ENCODE measurements around the gene FERMT3. TPM values are rescaled to one million over a fixed set of nuclear protein-coding genes. Genes with fewer than 3 reads are reported as not detected.

Gene FERMT3
- total and polyA plus RNA-seq, 2 of the 8 experiments (the other 6 are each of a cell fraction or from before 2014, with no cell fraction given), result 1.4 to 3.7 TPM

GRCh38 chr11:64230171-64230984 lies 23.9 kb downstream of the FERMT3 start, which contains the start of gene DNAJC4:
TSS of gene DNAJC4 (plus strand) at chr11:64230548. CDS start at chr11:64230855, 307 bp downstream.
- no peak within 1 kb of the TSS for H3K4ac ChIP-seq (replicated peaks; ENCODE audit: insufficient read length, low read depth, low read length)
- H3K4me2 ChIP-seq (ENCODE audit: insufficient read depth in 1 of 2, low read depth in 2 of 2, low read length in 2 of 2), result peak within 1 kb of the TSS; percentile 87 to 97
- H3K36me3 ChIP-seq (ENCODE audit: control insufficient read depth in 2 of 4, insufficient read depth in 4 of 4, low read length in 3 of 4), result no peaks in the 10 kb centered on the region
- no peak within 1 kb of the TSS for H3K23ac ChIP-seq (ENCODE audit: insufficient read length)
- H3K9ac ChIP-seq (replicated peaks in 1 of 4; ENCODE audit: extremely low read depth in 1 of 4, low read depth in 3 of 4, low read length in 3 of 4), result peak within 1 kb of the TSS in 3 of 4 experiments; percentile 38 to 76 (median 44); a peak in 6 of 7 replicates
- H2BK12ac ChIP-seq (ENCODE audit: low read depth, low read length), result 0 out of 2 replicates have a peak within 1 kb of the TSS, but pooled peaks have one; percentile 9
- H4K91ac ChIP-seq (replicated peaks; ENCODE audit: insufficient read length, low read length), result no peak within 1 kb of the TSS
- POLR2A ChIA-PET (ENCODE audit: partially characterized antibody), result interaction anchor here (0.9 to 11.9 kb wide), 5 partner anchors 16 to 88 kb away, joined by 3 to 190 read pairs (median 3); partner anchors contain the start of genes FKBP2, PLCB3 and PPP1R14B
- H3K14ac ChIP-seq (ENCODE audit: insufficient read length), result no peak within 1 kb of the TSS
- H3K79me2 ChIP-seq (ENCODE audit: control insufficient read depth in 1 of 2, insufficient read depth in 2 of 2, low read length in 2 of 2), result no peaks in the 10 kb centered on the region
- no peaks in the 10 kb centered on the region; the same call in 1 of the 2 replicates for H3K79me1 ChIP-seq (ENCODE audit: low read depth, low read length)
- no peak within 1 kb of the TSS; the same call in 1 of the 2 replicates for H3K27ac ChIP-seq (ENCODE audit: low read depth, low read length)
- H3K4me1 ChIP-seq (replicated peaks in 1 of 4; ENCODE audit: control insufficient read depth in 3 of 4, insufficient read depth in 4 of 4, low read length in 3 of 4), result peaks cover 0 to 33% (median 14%) of the 10 kb centered on the region in 4 experiments; a peak in 6 of 7 replicates
- DNase-seq (ENCODE audit: low read depth in 1 of 2, low spot score in 2 of 2) (peak in 1 of 2 experiments; percentile 96), FAIRE-seq (no peak)
- no peak within 1 kb of the TSS for H2BK120ac ChIP-seq (replicated peaks; ENCODE audit: low read depth, low read length)
- peak within 1 kb of the TSS; percentile 47 for H3K56ac ChIP-seq (replicated peaks; ENCODE audit: insufficient read length, low read depth, low read length)
- no peak within 1 kb of the TSS for H2BK15ac ChIP-seq (ENCODE audit: low read length)
- no peaks in the 10 kb centered on the region for H3K9me3 ChIP-seq (ENCODE audit: insufficient read depth in 2 of 2, low read depth in 1 of 2, low read length in 1 of 2)
- H2BK20ac ChIP-seq (ENCODE audit: low read length), result no peak within 1 kb of the TSS
- H3K27me3 ChIP-seq (replicated peaks in 1 of 4; ENCODE audit: control insufficient read depth in 3 of 4, extremely low read depth in 1 of 4, insufficient read depth in 3 of 4, low read length in 3 of 4), result peaks cover 0 to 10% (median 6%) of the 10 kb centered on the region in 4 experiments; a peak in 4 of 7 replicates
- H3K18ac ChIP-seq (ENCODE audit: extremely low read depth, low read length), result peak within 1 kb of the TSS; percentile 71
- H3K23me2 ChIP-seq (ENCODE audit: low read depth, low read length), result peaks cover 24% of the 10 kb centered on the region
- no peak within 1 kb of the TSS for H2AK5ac ChIP-seq (ENCODE audit: low read depth, low read length)
- no peak within 1 kb of the TSS for H4K5ac ChIP-seq (ENCODE audit: insufficient read length, low read depth, low read length)
- H4K8ac ChIP-seq (ENCODE audit: extremely low read depth, insufficient read depth, low read length), result peak within 1 kb of the TSS; percentile 73
- H2BK5ac ChIP-seq (ENCODE audit: low read depth, low read length), result peak within 1 kb of the TSS; percentile 9; the same call in 1 of the 2 replicates
- H4K20me1 ChIP-seq (replicated peaks in 1 of 2; ENCODE audit: control insufficient read depth in 1 of 2, insufficient read depth in 2 of 2, low read length in 2 of 2), result peaks cover 0 to 2% of the 10 kb centered on the region in 2 experiments
- H2AFZ ChIP-seq (ENCODE audit: low read length), result peak within 1 kb of the TSS; percentile 26; the same call in 1 of the 2 replicates
- peak within 1 kb of the TSS; percentile 70 to 80 (median 76) for H3K4me3 ChIP-seq (ENCODE audit: extremely low read depth in 1 of 4, insufficient read depth in 2 of 4, low read depth in 3 of 4, low read length in 4 of 4)
- CTCF ChIA-PET (ENCODE audit: partially characterized antibody), result interaction anchor here (0.6 to 8.6 kb wide), 2 partner anchors 24 to 34 kb away, joined by 3 to 51 read pairs; partner anchors contain the start of gene FERMT3
- WGBS, 2 experiments (ENCODE audit: extremely low coverage in 1 of 2, insufficient coverage in 1 of 2, insufficient read length in 1 of 2, insufficient replicate concordance in 2 of 2, low coverage in 1 of 2, low lambda C conversion rate in 2 of 2, missing lambda C conversion rate in 1 of 2), result 2% methylated on average over 45 of the region's 62 CpGs; no CpG with 5 or more reads in 1 of the 2 experiments
- TF ChIP-seq POLR2AphosphoS5 (IDR thresholded peaks at IDR 0.05; ENCODE audit: low read depth, low read length) (no peak), KDM4A (IDR thresholded peaks at IDR 0.05; ENCODE audit: low read depth, low read length, severe bottlenecking) (peak; percentile 76), SIN3A (conservative IDR thresholded peaks at IDR 0.05 in 1 of 2, IDR thresholded peaks at IDR 0.05 in 1 of 2; ENCODE audit: low read depth in 1 of 2, low read length in 2 of 2) (peak in 1 of 2 experiments; percentile 93; a peak in 2 of 4 replicates), TCF12 (IDR thresholded peaks at IDR 0.05; ENCODE audit: low read depth, low read length) (0 out of 2 replicates have a peak, but pooled peaks have one; percentile 4), RFX5 (IDR thresholded peaks at IDR 0.05; ENCODE audit: borderline replicate concordance, low read depth, low read length) (no peak; the same call in 1 of the 2 replicates), E2F6 (IDR thresholded peaks at IDR 0.05) (no peak), KDM5A (IDR thresholded peaks at IDR 0.05; ENCODE audit: low read length) (no peak), HDAC2 (IDR thresholded peaks at IDR 0.05; ENCODE audit: borderline replicate concordance in 1 of 2, low read depth in 2 of 2, low read length in 2 of 2) (peak in 1 of 2 experiments; percentile 32; a peak in 1 of 4 replicates), BACH1 (IDR thresholded peaks at IDR 0.05; ENCODE audit: low read length) (0 out of 2 replicates have a peak, but pooled peaks have one; percentile 33)

Measured in H1 (cell line).